NCI-H1105 (cell line): Measurements from ENCODE around the gene FREM1.

Source experiments
- DNase-seq: peaks from one replicate; lab custom pipeline; 2025; lab: John Stamatoyannopoulos, UW

Gene FREM1

GRCh38 chr9:14813336-14814248 is 96.6 kb downstream of the FREM1 start:
- no peak for DNase-seq

- DNase-seq: no peak
These were observed 97.4 kb downstream of the FREM1 start for GRCh38 chr9:14812806-14813205.

GRCh38 chr9:14811844-14812243 is 98.4 kb downstream of the FREM1 start:
- no peak for DNase-seq

GRCh38 chr9:14806941-14807520 is 103.2 kb downstream of the FREM1 start:
- no peak for DNase-seq

- no peak for DNase-seq
These were observed 111.2 kb downstream of the FREM1 start for GRCh38 chr9:14799030-14799429.

GRCh38 chr9:14797435-14797834 is 112.8 kb downstream of the FREM1 start:
- no peak for DNase-seq

- no peak for DNase-seq
These were observed 116.8 kb downstream of the FREM1 start for GRCh38 chr9:14793389-14793788.

- no peak for DNase-seq
These were observed 119.6 kb downstream of the FREM1 start for GRCh38 chr9:14790628-14791027.

- DNase-seq: no peak
These were observed 121.4 kb downstream of the FREM1 start for GRCh38 chr9:14788846-14789245.

GRCh38 chr9:14783358-14783757 is 126.9 kb downstream of the FREM1 start:
- no peak for DNase-seq

- DNase-seq: no peak
These were observed 127.8 kb downstream of the FREM1 start for GRCh38 chr9:14782286-14783051.

GRCh38 chr9:14780693-14781092 is 129.5 kb downstream of the FREM1 start:
- DNase-seq: no peak

GRCh38 chr9:14780251-14780650 is 130.0 kb downstream of the FREM1 start:
- DNase-seq: no peak

GRCh38 chr9:14779566-14780022 is 130.6 kb downstream of the FREM1 start:
- no peak for DNase-seq

GRCh38 chr9:14778565-14778964 is 131.7 kb downstream of the FREM1 start:
- DNase-seq: no peak

- DNase-seq: no peak
These were observed 134.3 kb downstream of the FREM1 start for GRCh38 chr9:14775917-14776316.

- no peak for DNase-seq
These were observed 139.6 kb downstream of the FREM1 start for GRCh38 chr9:14770592-14770991.

- peak; percentile 22 for DNase-seq
These were observed 141.0 kb downstream of the FREM1 start for GRCh38 chr9:14769230-14769571.

GRCh38 chr9:14768405-14769229 is 141.6 kb downstream of the FREM1 start:
- peak; percentile 52 for DNase-seq

GRCh38 chr9:14766299-14766698 is 143.9 kb downstream of the FREM1 start:
- no peak for DNase-seq

GRCh38 chr9:14761584-14761983 is 148.6 kb downstream of the FREM1 start:
- DNase-seq: no peak

GRCh38 chr9:14760060-14760459 is 150.2 kb downstream of the FREM1 start:
- DNase-seq: no peak
